GM19238 (cell line): Measurements from ENCODE around the gene WFIKKN1.

Experiments used
- DNase-seq: peaks from one replicate; pipeline ENCODE4 v3.0.0; 2011; ENCODE audit warnings: low spot score; ENCODE audit not compliant: insufficient read length

The WFIKKN1 gene

DNA sequence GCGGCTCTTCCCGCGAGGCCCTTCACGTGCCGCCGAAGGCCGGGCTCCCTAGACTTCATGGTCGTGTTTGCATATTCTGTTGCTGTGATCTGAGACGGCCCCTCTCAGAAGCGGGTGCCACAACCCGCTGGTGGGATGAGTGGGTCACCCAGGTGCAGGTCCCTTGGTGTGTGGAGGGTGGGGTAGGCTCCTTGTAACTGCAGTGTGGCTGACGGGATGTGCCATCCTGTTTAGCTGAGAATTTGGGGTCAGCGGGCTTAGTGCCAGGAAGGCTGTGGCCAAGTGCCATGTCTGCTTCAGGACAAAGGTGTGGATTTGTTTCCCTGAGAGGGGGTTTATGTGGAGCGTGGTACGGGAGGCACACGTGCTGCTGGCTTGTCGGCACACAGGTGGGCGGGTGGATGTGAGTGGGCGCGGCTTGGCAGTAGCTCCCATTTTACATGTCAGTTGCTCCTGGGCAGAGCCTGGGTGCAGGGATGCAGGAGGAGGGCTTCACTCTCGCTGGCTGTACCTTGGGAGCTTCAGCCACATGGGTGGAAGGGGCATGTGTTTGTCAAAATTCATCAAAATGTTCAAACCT, 9.2 kb upstream of the WFIKKN1 start:
- no peak for DNase-seq

DNA sequence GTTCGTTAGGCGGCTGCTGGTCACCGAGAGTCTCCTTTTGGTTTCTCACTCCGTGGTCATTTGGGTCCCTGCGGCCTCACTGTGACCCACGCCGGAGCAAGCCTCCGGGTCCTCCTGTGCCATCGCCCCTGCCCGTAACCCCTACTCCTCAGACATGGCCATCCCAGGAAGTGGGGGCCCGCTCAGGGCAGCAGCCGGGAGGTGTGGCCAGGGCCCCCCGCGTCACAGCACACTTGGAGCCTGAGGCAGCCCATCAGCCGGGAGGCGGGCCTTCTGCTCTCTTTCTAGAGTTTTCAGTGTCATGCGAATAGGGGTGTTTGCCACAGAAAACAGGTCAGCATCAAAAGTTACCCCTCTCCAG, 7.9 kb upstream of the WFIKKN1 start:
- no peak for DNase-seq

DNA sequence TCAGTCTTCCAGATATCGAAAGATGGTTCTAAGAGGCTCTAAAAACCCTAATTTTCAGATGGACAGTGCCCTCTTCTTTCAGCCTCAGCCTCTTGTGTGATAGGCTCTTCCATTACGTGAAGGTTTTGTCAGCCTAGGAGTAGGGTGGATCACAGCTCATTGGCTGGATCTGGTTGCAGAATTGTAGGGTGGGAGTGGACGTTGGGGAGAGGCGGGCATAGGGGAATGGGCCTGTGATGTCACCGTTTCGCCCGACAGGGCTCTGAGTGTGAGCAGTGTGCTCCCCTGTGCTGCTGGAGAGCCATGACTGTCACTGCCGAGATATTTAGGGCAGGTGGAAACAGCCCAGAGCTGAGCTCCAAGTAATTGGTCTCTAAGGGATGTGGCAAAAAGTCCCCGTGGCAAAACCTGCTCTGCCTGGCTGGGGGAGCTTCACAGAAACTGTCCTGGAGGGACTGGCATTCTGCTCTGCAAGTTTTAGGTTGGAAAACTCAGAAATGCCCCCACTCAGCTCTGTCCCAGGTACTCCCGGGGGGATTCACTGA, 6.2 kb upstream of the WFIKKN1 start:
- DNase-seq: no peak

DNA sequence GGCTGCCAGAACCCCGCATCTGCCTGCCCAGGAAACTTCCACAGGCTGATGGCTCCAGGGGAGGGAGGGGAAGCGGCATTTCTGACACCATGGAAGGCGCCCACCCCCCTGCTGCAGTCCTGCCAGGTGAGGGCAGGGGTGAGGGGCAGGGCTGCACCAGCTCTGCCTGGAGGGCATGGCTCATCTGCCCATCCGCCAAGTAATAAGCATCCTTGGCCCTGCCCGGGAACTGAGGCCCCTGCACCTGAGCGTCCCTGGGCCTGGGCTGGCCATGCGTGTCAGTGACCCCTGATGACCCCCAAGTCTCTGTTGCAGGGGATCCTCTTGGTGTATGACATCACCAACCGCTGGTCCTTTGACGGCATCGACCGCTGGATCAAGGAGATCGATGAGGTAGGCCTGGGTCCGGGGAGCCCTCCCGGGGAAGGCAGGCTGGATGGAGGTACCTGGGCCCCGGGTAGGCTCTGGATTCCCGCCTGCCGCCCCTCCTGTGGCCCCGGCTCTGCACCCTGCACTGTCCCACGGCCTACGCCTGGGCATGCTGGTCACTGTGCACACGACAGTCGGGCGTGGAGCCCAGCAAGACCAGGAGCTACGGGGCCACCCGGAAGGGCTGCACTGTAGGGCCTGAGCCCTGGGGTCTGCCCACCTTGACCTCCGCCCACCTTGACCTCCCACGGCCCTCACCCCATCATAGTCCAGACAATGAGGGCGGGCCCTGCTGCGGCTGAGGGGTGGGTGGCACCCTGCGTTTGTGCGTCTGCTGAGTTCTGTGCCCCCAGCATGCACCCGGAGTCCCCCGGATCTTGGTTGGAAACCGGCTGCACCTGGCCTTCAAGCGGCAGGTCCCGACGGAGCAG, 5.4 kb upstream of the WFIKKN1 start:
- no peak for DNase-seq

DNA sequence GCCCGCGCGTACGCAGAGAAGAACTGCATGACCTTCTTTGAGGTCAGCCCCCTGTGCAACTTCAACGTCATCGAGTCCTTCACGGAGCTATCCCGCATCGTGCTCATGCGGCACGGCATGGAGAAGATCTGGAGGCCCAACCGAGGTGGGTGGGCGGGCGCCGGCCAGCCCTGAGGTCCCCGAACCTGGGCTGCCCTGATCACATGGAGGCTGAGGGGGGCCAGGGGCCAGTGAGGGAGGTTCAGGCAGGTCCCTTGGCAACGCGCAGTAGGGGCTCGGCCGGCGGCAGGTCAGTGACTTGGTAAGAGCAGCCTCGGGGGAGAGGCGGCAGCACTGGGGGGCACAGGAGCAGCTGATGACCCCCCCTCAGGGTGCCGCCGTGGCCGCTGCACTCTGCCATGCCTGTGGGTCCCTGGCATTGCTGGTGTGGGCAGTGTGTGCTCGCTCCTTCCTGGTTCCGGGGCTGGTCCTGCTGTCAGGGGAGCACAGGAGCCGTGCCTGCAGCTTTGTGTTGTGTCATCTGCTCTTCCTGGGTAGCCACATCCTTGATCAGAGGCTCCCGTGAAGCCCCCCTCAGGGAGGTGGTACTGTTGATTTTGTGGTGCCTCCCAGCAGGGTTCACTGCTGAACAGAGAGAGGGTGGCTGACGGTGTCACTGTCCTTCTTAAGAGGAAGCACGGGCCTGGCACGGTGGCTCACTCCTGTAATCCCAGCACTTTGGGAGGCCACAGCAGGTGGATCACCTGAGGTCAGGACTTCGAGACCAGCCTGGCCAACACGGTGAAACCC, 4.6 kb upstream of the WFIKKN1 start:
- DNase-seq: no peak

DNA sequence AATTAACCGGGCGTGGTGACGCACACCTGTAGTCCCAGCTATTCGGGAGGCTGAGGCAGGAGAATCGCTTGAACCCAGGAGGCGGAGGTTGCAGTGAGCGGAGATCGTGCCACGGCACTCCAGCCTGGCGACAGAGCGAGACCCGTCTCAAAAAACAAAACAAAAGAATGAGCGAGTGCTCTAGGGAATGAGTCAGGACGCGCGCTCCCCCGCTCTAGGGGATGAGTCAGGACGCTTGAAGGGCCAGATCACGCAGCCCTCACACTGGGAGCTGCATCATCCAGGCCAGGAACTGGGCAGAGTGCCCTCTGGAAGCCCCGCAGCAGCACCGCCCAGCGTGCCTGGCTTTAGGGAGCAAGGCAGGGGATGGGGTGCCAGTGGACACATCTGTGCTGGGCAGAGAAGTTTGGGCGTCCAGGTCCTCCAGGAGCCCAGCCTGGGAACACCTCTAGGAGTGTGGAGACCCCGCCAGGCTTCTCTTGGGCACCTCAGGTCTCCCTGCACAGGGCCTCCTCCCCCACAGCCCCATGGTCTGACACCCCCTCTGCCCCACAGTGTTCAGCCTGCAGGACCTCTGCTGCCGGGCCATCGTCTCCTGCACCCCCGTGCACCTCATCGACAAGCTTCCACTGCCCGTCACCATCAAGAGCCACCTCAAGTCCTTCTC, 3.9 kb upstream of the WFIKKN1 start:
- no peak for DNase-seq

DNA sequence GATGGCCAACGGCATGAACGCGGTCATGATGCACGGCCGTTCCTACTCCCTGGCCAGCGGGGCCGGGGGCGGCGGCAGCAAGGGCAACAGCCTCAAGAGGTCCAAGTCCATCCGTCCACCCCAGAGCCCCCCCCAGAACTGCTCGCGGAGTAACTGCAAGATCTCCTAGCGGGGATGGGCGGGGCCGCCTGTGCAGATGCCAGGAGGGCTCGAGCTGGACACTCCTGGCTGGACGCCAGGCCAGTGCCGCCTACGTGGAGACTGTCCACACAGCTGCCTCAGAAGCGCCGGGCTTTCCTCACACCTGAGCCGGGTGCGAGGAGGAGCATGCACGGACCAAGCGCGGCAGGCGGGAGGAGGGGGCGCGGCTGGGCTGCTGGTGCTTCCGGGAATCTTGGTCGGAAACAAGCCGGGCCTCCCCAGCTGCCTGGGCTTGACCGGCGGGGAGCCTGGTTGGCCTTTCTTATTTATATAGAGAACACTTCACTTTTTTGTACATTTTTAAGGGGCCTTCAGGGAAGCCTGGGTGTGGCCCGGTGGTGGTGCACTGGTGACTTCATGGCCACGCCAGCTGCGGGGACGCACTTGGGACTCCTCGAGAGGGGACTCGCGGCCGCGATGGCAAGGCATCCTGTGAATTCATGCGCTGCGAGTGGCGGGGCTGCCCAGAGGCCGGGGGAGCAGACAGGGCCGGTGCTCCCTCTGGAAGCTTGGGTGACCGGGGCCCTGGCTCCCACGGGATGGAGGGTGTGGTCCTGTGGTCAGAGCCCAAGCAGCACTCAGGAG, 3.1 kb upstream of the WFIKKN1 start:
- no peak for DNase-seq

DNA sequence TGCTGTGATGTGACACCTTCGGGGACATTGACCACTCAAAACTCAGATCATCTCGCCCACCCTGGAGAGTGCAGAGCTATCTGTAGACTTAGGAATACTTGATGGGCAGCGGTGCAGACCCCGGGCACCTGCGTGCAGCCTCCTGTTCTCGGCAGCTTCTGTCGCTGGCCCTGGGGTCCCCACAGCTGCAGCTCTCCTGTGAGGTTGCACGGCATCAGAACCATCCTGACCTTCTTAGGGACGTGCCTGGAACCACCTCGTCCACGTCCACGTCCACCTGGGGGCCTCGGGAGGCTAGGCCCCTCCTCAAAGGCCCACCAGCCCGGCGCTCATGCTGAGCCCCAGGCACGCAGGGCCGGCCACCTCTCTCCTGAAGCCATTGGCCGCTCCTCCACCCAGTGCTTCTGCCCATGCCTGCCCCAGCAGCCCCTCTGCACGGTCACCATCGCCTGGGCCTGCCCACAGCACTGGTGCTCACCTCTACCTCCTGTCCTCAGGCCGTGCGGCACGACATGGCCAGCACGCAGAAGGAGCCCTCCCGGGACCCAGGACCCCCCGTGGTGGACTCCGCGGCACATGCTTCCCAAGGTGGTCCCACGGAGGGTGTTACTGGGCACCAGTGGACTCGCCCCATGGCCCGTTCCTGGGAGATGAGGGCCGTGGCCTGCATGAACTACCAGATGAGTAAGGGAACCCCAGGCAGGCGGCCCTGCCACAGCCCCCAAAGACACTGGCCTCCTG, 2.3 kb upstream of the WFIKKN1 start:
- no peak for DNase-seq

DNA sequence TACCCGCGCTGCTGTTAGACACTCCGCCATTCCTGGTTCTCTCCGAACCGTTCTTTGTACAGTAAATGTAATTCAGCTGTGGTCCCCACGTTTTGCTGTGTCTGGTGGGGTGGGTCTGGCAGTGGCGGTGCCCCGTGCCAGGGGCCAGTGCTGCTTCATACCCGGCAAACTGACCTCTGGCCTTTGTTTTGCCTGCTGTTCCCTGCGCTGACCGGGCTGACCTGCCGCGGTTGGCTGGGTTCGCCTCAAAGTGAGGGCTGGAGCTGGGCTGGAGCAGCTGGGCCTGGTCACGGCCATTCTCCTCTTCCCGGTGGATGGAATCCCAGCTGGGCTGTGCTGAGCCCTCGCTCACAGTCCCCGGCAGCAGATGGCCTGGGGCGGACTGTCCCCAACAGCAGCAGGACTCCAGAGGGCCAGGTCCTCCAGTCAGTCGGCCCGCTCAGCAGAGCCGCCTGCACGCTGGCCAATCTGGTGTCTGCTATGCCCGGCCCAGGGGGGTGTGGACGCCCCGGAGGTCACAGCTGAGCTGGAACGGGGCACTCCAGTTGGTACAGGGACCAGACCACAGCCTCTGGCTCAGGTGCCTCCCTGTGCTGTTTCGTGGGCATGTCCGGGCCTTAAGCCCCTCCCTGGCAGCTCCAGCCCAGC, 1.5 kb upstream of the WFIKKN1 start:
- DNase-seq: no peak

DNA sequence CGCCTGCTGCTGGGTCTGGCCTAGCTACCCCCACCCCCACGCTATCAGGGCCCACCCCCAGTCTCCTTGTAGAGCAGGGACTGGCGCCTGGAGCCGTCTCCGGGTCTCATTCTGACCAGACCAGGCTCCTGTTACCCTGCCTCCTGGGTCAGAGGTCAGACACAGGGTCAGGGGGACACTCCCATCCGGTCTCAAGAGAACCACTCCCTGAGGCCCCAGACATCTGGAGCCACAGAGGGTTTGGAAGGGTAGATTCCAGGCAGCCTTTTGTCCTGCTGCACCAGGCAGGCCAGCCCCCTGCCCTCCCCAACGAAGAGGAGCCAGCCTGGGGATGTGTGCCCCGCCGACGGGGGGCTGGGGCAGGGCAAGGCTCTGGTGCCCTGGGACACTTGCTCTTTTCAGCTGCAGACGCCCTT, 944 bp upstream of the WFIKKN1 start:
- DNase-seq: no peak

DNA sequence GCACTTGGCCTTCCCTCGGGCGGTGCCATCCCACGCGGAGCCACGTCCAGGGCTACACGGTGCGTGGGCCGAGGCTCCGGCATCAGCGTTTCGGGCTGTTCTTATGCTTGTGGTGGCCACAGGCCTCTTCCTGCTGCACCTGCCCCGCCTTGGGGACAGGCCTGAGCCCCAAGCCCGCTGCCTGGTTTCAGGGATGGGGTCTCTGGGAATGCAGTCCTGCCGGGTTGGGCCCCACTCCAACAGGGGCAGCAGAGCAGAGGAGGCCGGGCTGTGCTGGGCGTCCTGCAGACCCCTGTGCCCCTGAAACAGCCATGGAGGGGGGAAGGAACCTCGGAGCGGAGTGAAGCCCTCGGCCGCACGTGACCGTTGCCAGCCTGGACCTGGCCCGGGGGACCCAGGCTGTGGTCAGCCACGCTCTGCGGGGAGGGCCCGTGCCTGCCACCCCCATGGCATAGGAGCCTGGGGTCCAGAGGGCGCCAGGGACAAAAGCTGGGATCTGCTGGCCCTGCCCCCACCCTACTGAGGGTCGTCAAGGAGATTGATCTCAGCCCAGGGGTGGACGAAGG, 453 bp upstream of the WFIKKN1 start:
- DNase-seq: no peak

DNA sequence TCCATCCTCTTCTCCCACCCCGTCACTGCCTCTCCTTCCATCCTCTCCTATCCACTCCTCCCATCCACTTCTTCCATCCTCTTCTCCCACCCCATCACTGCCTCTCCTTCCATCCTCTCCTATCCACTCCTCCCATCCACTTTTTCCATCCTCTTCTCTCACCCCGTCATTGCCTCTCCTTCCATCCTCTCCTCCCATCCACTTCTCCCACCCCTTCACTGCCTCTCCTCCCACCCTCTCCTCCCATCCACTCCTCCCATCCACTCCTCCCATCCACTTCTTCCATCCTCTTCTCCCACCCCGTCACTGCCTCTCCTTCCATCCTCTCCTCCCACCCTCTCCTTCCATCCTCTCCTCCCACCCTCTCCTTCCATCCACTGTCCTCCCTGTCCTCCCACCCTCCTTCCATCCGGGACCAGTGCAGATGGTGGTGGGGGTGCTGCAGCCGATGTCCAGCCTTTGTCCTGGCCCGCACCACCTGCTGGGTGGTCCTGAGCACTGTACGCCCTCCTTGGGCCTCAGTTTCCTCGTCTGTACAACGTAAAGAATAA, 1.1 kb downstream of the WFIKKN1 start:
- no peak for DNase-seq

DNA sequence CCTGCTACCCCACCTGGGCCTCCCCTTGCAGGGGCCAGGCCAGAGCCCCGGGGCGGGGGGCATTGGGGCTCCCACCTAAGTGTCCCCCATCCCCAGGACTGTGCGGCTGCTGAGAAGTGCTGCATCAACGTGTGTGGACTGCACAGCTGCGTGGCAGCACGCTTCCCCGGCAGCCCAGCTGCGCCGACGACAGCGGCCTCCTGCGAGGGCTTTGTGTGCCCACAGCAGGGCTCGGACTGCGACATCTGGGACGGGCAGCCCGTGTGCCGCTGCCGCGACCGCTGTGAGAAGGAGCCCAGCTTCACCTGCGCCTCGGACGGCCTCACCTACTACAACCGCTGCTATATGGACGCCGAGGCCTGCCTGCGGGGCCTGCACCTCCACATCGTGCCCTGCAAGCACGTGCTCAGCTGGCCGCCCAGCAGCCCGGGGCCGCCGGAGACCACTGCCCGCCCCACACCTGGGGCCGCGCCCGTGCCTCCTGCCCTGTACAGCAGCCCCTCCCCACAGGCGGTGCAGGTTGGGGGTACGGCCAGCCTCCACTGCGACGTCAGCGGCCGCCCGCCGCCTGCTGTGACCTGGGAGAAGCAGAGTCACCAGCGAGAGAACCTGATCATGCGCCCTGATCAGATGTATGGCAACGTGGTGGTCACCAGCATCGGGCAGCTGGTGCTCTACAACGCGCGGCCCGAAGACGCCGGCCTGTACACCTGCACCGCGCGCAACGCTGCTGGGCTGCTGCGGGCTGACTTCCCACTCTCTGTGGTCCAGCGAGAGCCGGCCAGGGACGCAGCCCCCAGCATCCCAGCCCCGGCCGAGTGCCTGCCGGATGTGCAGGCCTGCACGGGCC, 1.9 kb downstream of the WFIKKN1 start:
- DNase-seq: no peak

DNA sequence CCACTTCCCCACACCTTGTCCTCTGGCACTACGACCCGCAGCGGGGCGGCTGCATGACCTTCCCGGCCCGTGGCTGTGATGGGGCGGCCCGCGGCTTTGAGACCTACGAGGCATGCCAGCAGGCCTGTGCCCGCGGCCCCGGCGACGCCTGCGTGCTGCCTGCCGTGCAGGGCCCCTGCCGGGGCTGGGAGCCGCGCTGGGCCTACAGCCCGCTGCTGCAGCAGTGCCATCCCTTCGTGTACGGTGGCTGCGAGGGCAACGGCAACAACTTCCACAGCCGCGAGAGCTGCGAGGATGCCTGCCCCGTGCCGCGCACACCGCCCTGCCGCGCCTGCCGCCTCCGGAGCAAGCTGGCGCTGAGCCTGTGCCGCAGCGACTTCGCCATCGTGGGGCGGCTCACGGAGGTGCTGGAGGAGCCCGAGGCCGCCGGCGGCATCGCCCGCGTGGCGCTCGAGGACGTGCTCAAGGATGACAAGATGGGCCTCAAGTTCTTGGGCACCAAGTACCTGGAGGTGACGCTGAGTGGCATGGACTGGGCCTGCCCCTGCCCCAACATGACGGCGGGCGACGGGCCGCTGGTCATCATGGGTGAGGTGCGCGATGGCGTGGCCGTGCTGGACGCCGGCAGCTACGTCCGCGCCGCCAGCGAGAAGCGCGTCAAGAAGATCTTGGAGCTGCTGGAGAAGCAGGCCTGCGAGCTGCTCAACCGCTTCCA, 2.7 kb downstream of the WFIKKN1 start:
- no peak for DNase-seq

DNA sequence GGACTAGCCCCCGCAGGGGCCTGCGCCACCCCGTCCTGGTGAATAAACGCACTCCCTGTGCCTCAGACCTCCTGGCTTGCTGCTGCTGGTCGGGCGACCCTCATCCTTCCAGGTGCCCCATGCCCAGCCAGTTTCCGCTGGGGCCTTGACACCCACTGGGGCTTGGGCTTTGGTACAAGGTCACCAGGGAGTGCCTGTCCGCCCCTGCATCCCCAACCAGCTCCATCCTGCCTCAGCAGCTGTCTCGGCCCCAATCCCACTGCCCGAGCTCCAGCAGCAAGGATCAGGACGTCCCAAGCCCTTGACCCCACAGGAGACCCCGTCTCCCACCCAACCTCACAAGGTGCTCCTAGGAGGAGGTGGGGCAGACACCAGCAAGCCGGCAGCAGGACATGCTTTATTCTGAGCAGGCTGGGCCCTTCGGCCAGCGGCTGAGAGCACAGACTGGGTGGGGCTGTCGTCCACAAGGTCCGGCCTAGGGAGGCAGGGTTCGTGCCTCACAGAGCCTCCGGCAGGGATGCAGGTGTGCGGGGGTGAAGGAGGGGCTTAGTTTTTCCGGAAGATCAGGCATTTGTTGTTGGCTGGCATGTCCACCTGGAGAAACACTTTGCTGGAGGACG, 3.4 kb downstream of the WFIKKN1 start:
- no peak for DNase-seq

DNA sequence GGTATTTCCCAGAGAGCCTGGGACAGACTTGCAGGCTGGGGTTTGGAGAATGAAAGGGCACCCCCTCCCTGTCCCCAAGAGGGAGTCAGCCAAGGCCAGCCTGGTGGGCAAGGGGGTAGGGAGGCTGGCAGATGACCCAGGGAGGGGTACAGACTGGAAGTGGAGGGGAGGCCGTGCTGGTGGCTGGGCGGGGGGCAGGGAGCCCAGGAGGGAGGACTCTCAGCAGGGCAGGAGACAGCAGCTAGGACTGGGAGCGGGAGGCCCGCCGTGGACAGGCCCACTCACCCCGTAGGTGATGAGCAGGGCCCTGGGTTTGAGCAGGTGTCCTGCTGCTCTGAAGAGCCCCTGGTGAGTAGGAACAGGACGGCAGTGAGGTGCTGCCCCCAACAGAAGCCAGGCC, 4.2 kb downstream of the WFIKKN1 start:
- DNase-seq: no peak
